ENCODE data around the gene SMYD1. TPM values are rescaled to one million over a fixed set of nuclear protein-coding genes. Genes with fewer than 3 reads are reported as not detected.

SMYD1 gene
- total RNA-seq, 3 donors from 2014 or later (not counting 1 experiment from before 2014, with no cell fraction given), result not detected

- H3K27me3 ChIP-seq (ENCODE audit: control insufficient read depth, insufficient read depth, low read length), result peaks cover 3% of the 10 kb centered on the region
- no peaks in the 10 kb centered on the region for H3K9me3 Mint-ChIP-seq
- no peaks in the 10 kb centered on the region for H3K9me3 ChIP-seq (ENCODE audit: control insufficient read depth, insufficient read depth, low read length)
- DNase-seq (no peak), ATAC-seq (no peak)
- H3K36me3 Mint-ChIP-seq, result no peaks in the 10 kb centered on the region
- H3K36me3 ChIP-seq (ENCODE audit: control insufficient read depth, insufficient read depth, low read length), result no peaks in the 10 kb centered on the region
- H3K4me3 ChIP-seq (ENCODE audit: low read length), result no peak overlapping the region
- no peak for TF ChIP-seq CTCF (IDR thresholded peaks at IDR 0.05)
- WGBS (ENCODE audit: insufficient coverage), result 82% methylated on average over 5 of the region's 5 CpGs
- peaks cover 17 to 22% of the 10 kb centered on the region in 2 donors for H3K27me3 Mint-ChIP-seq (ENCODE audit: low read depth in 2 of 2)
- intact Hi-C loops (cut with micrococcal nuclease), result no loop called here
- no peak overlapping the region for H3K4me3 Mint-ChIP-seq
- no peaks in the 10 kb centered on the region for H3K4me1 ChIP-seq (ENCODE audit: control insufficient read depth, insufficient read depth, low read length)
- no peak overlapping the region for H3K27ac Mint-ChIP-seq
- H3K27ac ChIP-seq (ENCODE audit: low read length), result no peak overlapping the region
- H3K4me1 Mint-ChIP-seq, result no peaks in the 10 kb centered on the region
Measured at GRCh38 chr2:88123164-88123974, 55.7 kb downstream of the SMYD1 start.

GRCh38 chr2:88123975-88124917, 56.6 kb downstream of the SMYD1 start:
- WGBS (ENCODE audit: insufficient coverage), result 95% methylated on average over 8 of the region's 9 CpGs
- no peak overlapping the region for H3K27ac ChIP-seq (ENCODE audit: low read length)
- H3K4me1 ChIP-seq (ENCODE audit: control insufficient read depth, insufficient read depth, low read length), result no peaks in the 10 kb centered on the region
- H3K9me3 ChIP-seq (ENCODE audit: control insufficient read depth, insufficient read depth, low read length), result no peaks in the 10 kb centered on the region
- TF ChIP-seq CTCF (IDR thresholded peaks at IDR 0.05), result no peak
- Mint-ChIP-seq H3K27me3 (ENCODE audit: low read depth in 2 of 2) (peaks cover 18 to 25% of the 10 kb centered on the region in 2 donors), H3K4me1 (no peaks in the 10 kb centered on the region), H3K36me3 (no peaks in the 10 kb centered on the region), H3K9me3 (no peaks in the 10 kb centered on the region), H3K27ac (no peak overlapping the region), H3K4me3 (no peak overlapping the region)
- no peak overlapping the region for H3K4me3 ChIP-seq (ENCODE audit: low read length)
- H3K27me3 ChIP-seq (ENCODE audit: control insufficient read depth, insufficient read depth, low read length), result peaks cover 3% of the 10 kb centered on the region
- ATAC-seq (no peak), DNase-seq (no peak)
- intact Hi-C loops (cut with micrococcal nuclease), result no loop called here
- no peaks in the 10 kb centered on the region for H3K36me3 ChIP-seq (ENCODE audit: control insufficient read depth, insufficient read depth, low read length)

GRCh38 chr2:88125344-88125923, 57.8 kb downstream of the SMYD1 start:
- H3K9me3 Mint-ChIP-seq, result no peaks in the 10 kb centered on the region

More at GRCh38 chr2:88125344-88125923, 57.8 kb downstream of the SMYD1 start:
- no peaks in the 10 kb centered on the region for H3K9me3 ChIP-seq (ENCODE audit: control insufficient read depth, insufficient read depth, low read length)
- H3K27me3 ChIP-seq (ENCODE audit: control insufficient read depth, insufficient read depth, low read length), result peaks cover 3% of the 10 kb centered on the region
- ATAC-seq (no peak), DNase-seq (no peak)
- no peak overlapping the region for H3K27ac ChIP-seq (ENCODE audit: low read length)
- no peak overlapping the region for H3K4me3 ChIP-seq (ENCODE audit: low read length)
- no peak overlapping the region for H3K27ac Mint-ChIP-seq
- H3K4me3 Mint-ChIP-seq, result no peak overlapping the region
- intact Hi-C loops (cut with micrococcal nuclease), result no loop called here
- TF ChIP-seq CTCF (IDR thresholded peaks at IDR 0.05), result no peak
- no peaks in the 10 kb centered on the region for H3K4me1 Mint-ChIP-seq
- H3K27me3 Mint-ChIP-seq (ENCODE audit: low read depth in 2 of 2), result peaks cover 20 to 35% of the 10 kb centered on the region in 2 donors
- H3K4me1 ChIP-seq (ENCODE audit: control insufficient read depth, insufficient read depth, low read length), result no peaks in the 10 kb centered on the region
- H3K36me3 Mint-ChIP-seq, result no peaks in the 10 kb centered on the region
- WGBS (ENCODE audit: insufficient coverage), result 74% methylated on average over 2 of the region's 3 CpGs
- no peaks in the 10 kb centered on the region for H3K36me3 ChIP-seq (ENCODE audit: control insufficient read depth, insufficient read depth, low read length)

All from natural killer cell (primary cell).